GM19099 (cell line): ENCODE results near the gene SCUBE1.

Experiments
- POLR2A ChIP-seq: IDR thresholded peaks from 3 replicates; pipeline ENCODE4 v1.6.1; 2011; ENCODE audit warnings: low read depth; ENCODE audit not compliant: insufficient read length; ENCODE audit errors: extremely low read depth

SCUBE1 gene

DNA sequence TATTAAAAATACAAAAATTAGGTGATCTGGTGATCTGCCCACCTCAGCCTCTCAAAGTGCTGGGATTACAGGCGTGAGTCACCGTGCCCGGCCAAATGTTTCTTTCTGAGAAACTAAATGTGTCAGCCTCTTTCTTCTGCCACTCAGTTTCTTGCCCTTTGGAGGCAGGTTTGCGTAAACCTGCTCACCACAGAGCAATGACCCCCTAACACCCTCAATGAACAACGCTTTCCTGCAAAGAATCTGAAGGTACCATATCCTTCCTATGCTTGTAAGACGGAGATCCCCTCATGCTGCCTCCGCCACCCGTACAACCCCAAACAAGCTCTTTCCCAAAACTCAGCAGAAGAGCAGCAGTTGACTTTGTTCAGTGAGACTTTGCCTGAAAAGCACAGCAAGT is 117.6 kb downstream of the SCUBE1 start:
- TF ChIP-seq POLR2A, result no peak

- TF ChIP-seq POLR2A, result no peak
Observed at GRCh38 chr22:43222987-43223386, 120.2 kb downstream of the SCUBE1 start.

GRCh38 chr22:43222262-43222661 is 120.9 kb downstream of the SCUBE1 start:
- TF ChIP-seq POLR2A, result no peak

DNA sequence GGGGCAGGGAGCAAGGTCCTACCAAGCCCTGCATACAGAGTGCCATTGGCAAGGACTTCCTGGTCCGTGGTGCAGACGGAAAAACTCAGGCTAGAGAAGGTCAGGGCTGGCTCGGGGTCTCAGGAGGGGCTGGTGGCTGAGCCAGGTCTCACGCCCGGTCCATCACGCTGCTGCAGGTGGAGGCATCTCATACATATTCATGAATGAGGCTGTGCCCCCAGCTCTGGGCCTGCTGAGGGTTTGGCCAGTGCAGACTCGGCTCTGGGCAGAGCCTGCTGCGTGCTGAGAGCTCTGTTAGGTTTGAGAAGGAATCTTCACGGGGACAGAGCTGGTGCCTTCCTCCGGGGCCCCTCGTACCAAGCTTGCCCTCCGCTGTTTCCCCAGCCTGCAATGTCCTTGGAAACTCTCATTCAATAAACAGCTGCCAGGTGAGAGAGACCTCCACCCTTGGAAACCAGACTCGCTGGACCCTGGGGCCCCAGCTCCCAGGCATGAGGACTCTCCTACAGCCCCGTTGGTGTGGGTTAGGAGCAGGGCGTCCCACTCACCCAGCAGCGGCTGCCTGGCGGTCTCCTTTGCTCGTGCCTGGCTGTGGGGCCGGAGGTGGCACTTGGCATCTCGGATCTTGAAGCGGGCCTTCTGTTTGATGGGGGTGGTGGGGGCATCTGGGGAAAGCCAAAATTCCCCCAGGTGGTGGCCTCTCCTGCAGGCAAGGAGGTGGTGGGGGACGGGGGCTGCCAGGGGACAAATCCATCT is 122.4 kb downstream of the SCUBE1 start:
- no peak for TF ChIP-seq POLR2A

- TF ChIP-seq POLR2A, result no peak
Observed at GRCh38 chr22:43218786-43219185, 124.4 kb downstream of the SCUBE1 start.

DNA sequence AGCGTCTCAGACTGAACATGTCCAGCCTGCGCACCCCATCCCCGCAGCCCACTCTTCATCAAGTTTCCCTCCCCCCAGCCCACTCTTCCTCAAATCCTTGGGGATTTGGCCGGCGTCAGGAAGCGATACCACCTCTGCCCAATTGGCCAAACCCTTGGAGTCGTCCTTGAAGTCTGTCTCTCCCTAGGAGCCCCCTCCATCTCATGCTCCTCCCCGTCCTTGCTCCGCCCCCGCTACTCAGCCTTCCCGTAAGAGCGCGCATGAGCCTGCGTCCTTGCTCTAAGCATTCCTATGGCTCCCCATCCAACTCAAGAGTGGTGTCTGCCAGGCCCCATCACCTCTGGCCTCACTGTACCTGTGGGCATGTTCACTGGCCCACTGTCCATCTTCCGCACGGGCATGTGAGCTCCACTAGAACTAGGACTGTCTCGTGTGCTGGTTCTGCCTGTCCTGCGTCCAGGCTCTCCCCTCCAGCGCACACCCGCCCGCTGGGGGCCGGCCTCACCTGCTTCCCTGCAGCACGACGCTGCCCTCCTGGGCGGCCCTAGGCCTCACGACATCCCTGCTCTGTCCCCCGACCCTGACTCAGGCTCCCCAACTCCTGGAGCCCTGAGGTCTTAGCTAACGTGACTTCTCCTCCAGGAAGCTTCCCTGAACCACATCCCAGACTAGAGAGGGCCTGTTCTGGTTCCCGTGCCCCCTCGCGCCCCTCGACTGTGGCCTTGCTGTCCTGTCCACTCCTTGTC is 125.7 kb downstream of the SCUBE1 start:
- TF ChIP-seq POLR2A, result no peak

DNA sequence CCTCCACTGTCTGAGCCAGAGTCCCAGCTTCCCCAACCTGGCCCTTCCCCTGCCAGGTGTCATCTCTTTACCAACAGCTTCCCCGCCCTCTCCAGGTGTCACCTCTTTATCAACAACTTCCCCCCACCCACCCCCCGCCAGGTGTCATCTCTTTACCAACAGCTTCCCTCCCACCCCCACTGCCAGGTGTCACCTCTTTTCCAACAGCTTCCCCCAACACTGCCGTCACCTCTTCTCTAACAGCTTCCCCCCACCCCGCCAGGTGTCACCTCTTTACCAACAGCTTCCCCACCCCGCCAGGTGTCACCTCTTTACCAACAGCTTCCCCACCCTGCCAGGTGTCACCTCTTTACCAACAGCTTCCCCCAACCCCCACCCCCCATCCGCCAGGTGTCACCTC is 126.4 kb downstream of the SCUBE1 start:
- no peak for TF ChIP-seq POLR2A

- TF ChIP-seq POLR2A, result no peak
Observed at GRCh38 chr22:43213962-43214361, 129.2 kb downstream of the SCUBE1 start.

DNA sequence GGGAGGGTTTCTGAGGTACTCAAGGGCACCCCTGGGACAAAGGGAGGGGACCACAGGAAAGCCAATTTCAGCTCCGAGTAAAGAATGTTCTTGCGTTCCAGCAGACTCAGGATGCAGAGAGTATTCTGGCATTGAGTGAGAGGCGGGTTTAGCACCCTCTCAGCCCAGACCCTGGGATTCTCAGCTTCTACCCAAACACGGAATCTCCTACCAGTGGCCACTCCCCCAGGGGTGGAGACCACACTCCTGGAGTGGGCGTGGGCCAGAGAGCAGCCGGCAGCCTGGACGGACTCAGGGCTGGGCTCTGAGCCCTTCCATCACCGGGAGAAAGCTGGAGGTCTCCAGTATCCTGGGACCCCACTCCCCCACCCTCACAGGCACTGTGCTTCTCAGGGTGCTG is 130.1 kb downstream of the SCUBE1 start:
- no peak for TF ChIP-seq POLR2A

GRCh38 chr22:43212434-43212952 is 130.7 kb downstream of the SCUBE1 start:
- TF ChIP-seq POLR2A, result no peak

DNA sequence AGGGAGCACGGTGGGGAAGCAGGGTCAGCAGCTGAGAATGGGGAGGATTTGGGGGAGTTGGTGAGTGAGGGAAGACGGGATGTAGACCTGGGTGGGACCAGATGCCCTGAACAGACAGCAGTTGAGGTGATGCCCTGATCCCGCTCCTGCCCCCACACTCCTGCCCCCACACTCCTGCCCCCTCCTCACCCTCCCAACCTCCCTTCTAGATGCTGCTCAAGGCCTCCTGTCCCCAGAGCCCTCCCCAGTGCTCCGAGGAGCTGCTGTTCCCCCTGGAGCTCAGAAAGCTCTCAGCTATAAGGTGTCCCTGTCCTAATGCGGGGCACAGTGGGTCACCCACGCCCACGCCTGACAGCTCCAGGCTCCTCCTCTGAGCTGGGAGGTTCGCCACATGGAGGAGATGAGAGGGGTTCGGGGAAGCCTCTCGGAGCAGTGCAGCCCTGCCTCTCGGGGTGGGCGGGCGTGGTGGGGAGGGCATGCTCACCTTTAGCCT is 131.2 kb downstream of the SCUBE1 start:
- TF ChIP-seq POLR2A, result no peak

DNA sequence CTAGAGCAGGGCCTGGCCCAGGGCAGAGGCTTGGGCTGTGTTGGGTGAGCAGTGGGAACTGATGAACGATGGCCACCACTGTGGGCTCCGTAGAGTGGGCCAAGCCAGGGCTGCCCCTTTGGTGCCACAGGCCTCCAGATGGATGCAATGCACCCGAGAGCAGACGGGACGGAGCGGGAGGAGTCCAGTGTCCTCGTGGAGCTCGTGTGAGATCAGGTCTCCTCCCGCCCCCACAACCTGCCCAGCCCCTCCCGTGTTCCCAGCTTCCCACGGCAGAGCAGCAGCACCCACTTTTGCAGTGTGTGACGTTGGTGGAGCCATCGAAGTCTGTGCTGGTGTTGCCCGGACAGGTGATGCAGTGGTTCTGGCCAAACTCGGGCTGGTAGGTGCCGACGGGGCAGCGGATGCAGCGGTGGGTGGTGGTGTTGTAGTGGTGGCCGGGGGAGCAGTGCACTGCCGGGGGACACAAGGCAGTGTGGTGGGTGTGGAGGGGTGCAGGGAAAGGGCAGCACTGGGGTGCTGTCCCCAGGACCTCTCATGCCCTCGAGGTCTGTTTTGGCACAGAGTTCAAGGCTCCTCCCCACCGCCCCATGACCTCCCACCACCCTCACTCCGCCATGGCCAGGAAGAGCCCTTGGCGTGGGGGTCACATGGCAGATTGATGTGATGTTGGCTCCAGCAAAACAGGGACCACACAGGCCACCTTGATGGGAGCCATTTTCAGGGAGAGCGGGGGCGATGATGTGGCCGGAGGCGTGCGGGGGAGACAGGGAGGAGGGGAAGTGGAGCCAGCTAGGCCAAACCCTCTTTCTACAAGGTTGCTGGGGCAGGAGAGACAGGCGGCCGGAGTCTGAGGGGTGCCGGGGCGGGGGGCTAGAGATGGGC is 132.3 kb downstream of the SCUBE1 start:
- no peak for TF ChIP-seq POLR2A

DNA sequence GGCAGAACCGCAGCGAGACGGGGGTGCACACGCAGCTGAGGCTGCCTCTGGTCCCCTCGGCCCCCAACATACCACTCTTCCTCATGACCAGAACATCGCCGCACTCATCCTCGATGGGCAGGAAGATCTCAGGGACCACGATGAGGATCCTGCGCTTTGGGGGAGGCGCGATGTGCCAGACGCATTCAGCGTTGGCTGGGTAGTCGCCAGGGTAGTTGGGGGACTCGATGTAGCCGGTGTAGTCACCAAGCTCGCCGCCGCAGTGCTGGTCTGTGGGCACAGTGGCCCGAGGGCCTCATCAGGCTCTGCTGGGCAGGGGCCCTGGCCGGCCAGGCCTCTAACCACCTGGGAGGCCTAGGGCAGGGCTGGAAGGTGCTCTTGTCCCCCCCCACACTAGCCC is 133.2 kb downstream of the SCUBE1 start:
- TF ChIP-seq POLR2A, result no peak

DNA sequence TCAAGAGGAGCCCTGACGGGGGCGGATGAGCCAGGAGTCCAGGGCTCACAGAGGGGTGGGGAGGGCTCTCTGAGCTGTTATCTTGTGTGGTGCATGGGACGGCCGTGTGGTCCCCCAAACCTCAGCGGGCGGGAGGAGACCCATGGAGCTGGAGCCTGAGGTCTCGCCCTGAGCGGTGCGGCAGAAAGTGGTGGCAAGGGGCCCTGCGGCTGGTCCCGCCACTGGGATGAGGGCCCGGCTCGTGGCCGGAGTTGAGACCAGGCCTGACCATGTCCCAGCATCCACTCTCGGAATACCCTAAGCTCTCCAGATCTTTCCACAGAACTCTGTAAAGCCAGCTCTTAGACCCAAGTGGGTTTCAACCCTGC is 133.7 kb downstream of the SCUBE1 start:
- no peak for TF ChIP-seq POLR2A
